ENCODE data around the gene CAMTA1.

GRCh38 chr1:7678491-7679158, 893.4 kb downstream of the CAMTA1 start:
- TF ChIP-seq CTCF (IDR thresholded peaks at IDR 0.05) (no peak), POLR2A (IDR thresholded peaks at IDR 0.05) (peak in 1 of 2 donors; percentile 33)
